WTC11 (cell line): ENCODE data around the gene SLC22A31. TPM values are rescaled to one million over a fixed set of nuclear protein-coding genes. Genes with fewer than 3 reads are reported as not detected.

ENCODE experiments used
- ATAC-seq: fragments of 200-7000 bp; cut with Tn5 transposase; 2 replicates; pipeline ENCODE4 v1.10.0; 2021; ENCODE audit warnings: mild to moderate bottlenecking, moderate library complexity
- CTCF ChIA-PET: fragments of 300-600 bp; sonication (Branson Sonifier 250); formaldehyde crosslinking; loops from one replicate; lab custom pipeline; 2021; ENCODE audit warnings: antibody characterized with exemption; lab: Charles Lee
- POLR2A ChIA-PET: fragments of 350-600 bp; sonication (Branson Sonifier 250); formaldehyde crosslinking; loops from one replicate; lab custom pipeline; 2021; ENCODE audit warnings: antibody characterized with exemption; lab: Charles Lee
- DNase-seq: peaks from one replicate; pipeline ENCODE4 v3.0.0; 2021; ENCODE audit warnings: low spot score
- H3K27ac Mint-ChIP-seq: 2 replicates; pipeline ENCODE4 v1.8.0; 2021; ENCODE audit warnings: mixed read lengths
- H3K27me3 Mint-ChIP-seq: 2 replicates; pipeline ENCODE4 v1.8.0; 2021; ENCODE audit warnings: low read depth, mild to moderate bottlenecking, moderate library complexity, mixed read lengths
- H3K36me3 Mint-ChIP-seq: 2 replicates; pipeline ENCODE4 v1.8.0; 2021; ENCODE audit warnings: mixed read lengths
- H3K4me1 Mint-ChIP-seq: 2 replicates; pipeline ENCODE4 v1.8.0; 2022; ENCODE audit warnings: mixed read lengths
- H3K4me3 Mint-ChIP-seq: 2 replicates; pipeline ENCODE4 v1.8.0; 2021; ENCODE audit warnings: mild to moderate bottlenecking, moderate library complexity, mixed read lengths
- H3K9me3 Mint-ChIP-seq: 2 replicates; pipeline ENCODE4 v1.8.0; 2021; ENCODE audit warnings: mixed read lengths
- ATF2 ChIP-seq: sonication (generic); formaldehyde crosslinking; IDR thresholded peaks from 2 replicates; pipeline ENCODE4 v1.8.1; 2022; ENCODE audit warnings: low read depth, missing genetic modification reagents, borderline replicate concordance
- CREM ChIP-seq: sonication (generic); formaldehyde crosslinking; IDR thresholded peaks from 2 replicates; pipeline ENCODE4 v1.8.1; 2022; ENCODE audit warnings: mild to moderate bottlenecking, missing genetic modification reagents, moderate library complexity
- E2F4 ChIP-seq: sonication (generic); formaldehyde crosslinking; IDR thresholded peaks from 2 replicates; pipeline ENCODE4 v1.8.1; 2022; ENCODE audit warnings: low read depth, mild to moderate bottlenecking, moderate library complexity, missing genetic modification reagents, borderline replicate concordance
- ESRRA ChIP-seq: sonication (generic); formaldehyde crosslinking; IDR thresholded peaks from 2 replicates; pipeline ENCODE4 v1.8.1; 2022; ENCODE audit warnings: mild to moderate bottlenecking, missing genetic modification reagents, borderline replicate concordance
- ETV6 ChIP-seq: sonication (generic); formaldehyde crosslinking; IDR thresholded peaks from 2 replicates; pipeline ENCODE4 v1.8.1; 2022; ENCODE audit warnings: mild to moderate bottlenecking, missing genetic modification reagents
- GABPB1 ChIP-seq: sonication (generic); formaldehyde crosslinking; IDR thresholded peaks from 2 replicates; pipeline ENCODE4 v1.8.1; 2023; ENCODE audit warnings: mild to moderate bottlenecking, missing genetic modification reagents
- HMGXB4 ChIP-seq: sonication (generic); formaldehyde crosslinking; IDR thresholded peaks from 2 replicates; pipeline ENCODE4 v1.8.1; 2023; ENCODE audit warnings: mild to moderate bottlenecking, moderate library complexity, missing genetic modification reagents
- IRF1 ChIP-seq: sonication (generic); formaldehyde crosslinking; IDR thresholded peaks from 2 replicates; pipeline ENCODE4 v1.8.0; 2023; ENCODE audit warnings: missing genetic modification reagents
- JAZF1 ChIP-seq: fragments of 250-450 bp; sonication (Bioruptor Pico); IDR thresholded peaks from 2 replicates; pipeline ENCODE4 v1.9.0; 2021; ENCODE audit warnings: moderate library complexity, mild to moderate bottlenecking, inconsistent platforms
- MYBL2 ChIP-seq: sonication (generic); formaldehyde crosslinking; IDR thresholded peaks from 2 replicates; pipeline ENCODE4 v1.8.1; 2023; ENCODE audit warnings: mild to moderate bottlenecking, moderate library complexity, missing genetic modification reagents
- NFATC4 ChIP-seq: fragments of 250-450 bp; sonication (Bioruptor Pico); IDR thresholded peaks from 2 replicates; pipeline ENCODE4 v1.9.0; 2021; ENCODE audit warnings: mild to moderate bottlenecking
- PRRX2 ChIP-seq: fragments of 250-450 bp; sonication (Bioruptor Pico); IDR thresholded peaks from 2 replicates; pipeline ENCODE4 v1.8.0; 2021; ENCODE audit warnings: mild to moderate bottlenecking
- SP1 ChIP-seq: sonication (generic); formaldehyde crosslinking; conservative IDR thresholded peaks from 2 replicates; pipeline ENCODE4 v1.8.1; 2022; ENCODE audit warnings: missing genetic modification reagents
- STAT6 ChIP-seq: sonication (generic); formaldehyde crosslinking; conservative IDR thresholded peaks from 2 replicates; pipeline ENCODE4 v1.8.1; 2023; ENCODE audit warnings: mild to moderate bottlenecking, low read depth, missing genetic modification reagents, moderate library complexity
- TEAD4 ChIP-seq: sonication (generic); formaldehyde crosslinking; IDR thresholded peaks from 2 replicates; pipeline ENCODE4 v1.8.0; 2022; ENCODE audit warnings: mild to moderate bottlenecking, missing genetic modification reagents
- USF1 ChIP-seq: sonication (generic); formaldehyde crosslinking; IDR thresholded peaks from 2 replicates; pipeline ENCODE4 v1.8.0; 2022; ENCODE audit warnings: mild to moderate bottlenecking, missing genetic modification reagents
- USF2 ChIP-seq: sonication (generic); formaldehyde crosslinking; IDR thresholded peaks from 2 replicates; pipeline ENCODE4 v1.8.1; 2023; ENCODE audit warnings: mild to moderate bottlenecking, missing genetic modification reagents, moderate library complexity
- ZBTB43 ChIP-seq: sonication (generic); formaldehyde crosslinking; IDR thresholded peaks from 2 replicates; pipeline ENCODE4 v1.8.1; 2023; ENCODE audit warnings: mild to moderate bottlenecking, missing genetic modification reagents
- ZNF138 ChIP-seq: sonication (generic); formaldehyde crosslinking; conservative IDR thresholded peaks from 2 replicates; pipeline ENCODE4 v1.8.1; 2022; ENCODE audit warnings: mild to moderate bottlenecking, moderate library complexity, missing genetic modification reagents
- ZNF263 ChIP-seq: sonication (generic); formaldehyde crosslinking; IDR thresholded peaks from 2 replicates; pipeline ENCODE4 v1.8.1; 2022; ENCODE audit warnings: low read depth, mild to moderate bottlenecking, moderate library complexity, missing genetic modification reagents
- ZNF317 ChIP-seq: sonication (generic); formaldehyde crosslinking; IDR thresholded peaks from 2 replicates; pipeline ENCODE4 v1.8.1; 2023; ENCODE audit warnings: low read depth, mild to moderate bottlenecking, moderate library complexity, missing genetic modification reagents, borderline replicate concordance
- ZNF396 ChIP-seq: fragments of 250-450 bp; sonication (Bioruptor Pico); IDR thresholded peaks from 2 replicates; pipeline ENCODE4 v1.8.0; 2021; ENCODE audit warnings: mild to moderate bottlenecking, moderate library complexity, borderline replicate concordance
- ZNF512 ChIP-seq: sonication (generic); formaldehyde crosslinking; IDR thresholded peaks from 2 replicates; pipeline ENCODE4 v1.8.1; 2022; ENCODE audit warnings: missing genetic modification reagents, borderline replicate concordance
- total RNA-seq: library from RNA; stranded (reverse); gene quantifications from 3 replicates; pipeline ENCODE4 v1.2.3, GENCODE V29; 2021

Gene SLC22A31
- total RNA-seq, 1 experiment from 2014 or later: 12.1 TPM

GRCh38 chr16:89246903-89247733, 46.8 kb upstream of the SLC22A31 start (continued):
- peak; percentile 56; the same call in 1 of the 2 replicates for TF ChIP-seq HMGXB4 (CRISPR knock-in tag)
- no peak for TF ChIP-seq ZNF138 (CRISPR knock-in tag)
- peak; percentile 51; the same call in 1 of the 2 replicates for TF ChIP-seq SP1 (CRISPR knock-in tag)
- no peak for TF ChIP-seq STAT6 (CRISPR knock-in tag)
- TF ChIP-seq ZNF317 (CRISPR knock-in tag): no peak
- no peak for TF ChIP-seq PRRX2
- no peak for TF ChIP-seq ZBTB43 (CRISPR knock-in tag)
- TF ChIP-seq ETV6 (CRISPR knock-in tag): no peak
- TF ChIP-seq GABPB1 (CRISPR knock-in tag): peak; percentile 72
- no peak for TF ChIP-seq JAZF1
- TF ChIP-seq USF1 (CRISPR knock-in tag): no peak
- no peak for TF ChIP-seq ZNF512
- TF ChIP-seq ZNF263 (CRISPR knock-in tag): 0 out of 2 replicates have a peak, but pooled peaks have one; percentile 22
- TF ChIP-seq NFATC4: no peak
- TF ChIP-seq ZNF396 (CRISPR knock-in tag): no peak

- Mint-ChIP-seq H3K4me3 (peak overlapping the region; percentile 66), H3K27ac (no peak overlapping the region; the same call in 1 of the 2 replicates), H3K36me3 (peaks cover 8% of the 10 kb centered on the region), H3K27me3 (peaks cover 39% of the 10 kb centered on the region), H3K4me1 (no peaks in the 10 kb centered on the region), H3K9me3 (peaks cover 11% of the 10 kb centered on the region)
- ChIA-PET POLR2A (interaction anchor here (1.1 kb wide), 1 partner anchor 47 kb away, joined by 5 read pairs; no protein-coding TSS in a partner anchor), CTCF (interaction anchor here (1.3 to 1.9 kb wide), 3 partner anchors 11 to 47 kb away, joined by 4 to 17 read pairs (median 6); partner anchors contain the start of gene ZNF778)
- ATAC-seq (no peak), DNase-seq (no peak)
- no peak for TF ChIP-seq USF2 (CRISPR knock-in tag)
- TF ChIP-seq MYBL2 (CRISPR knock-in tag): no peak
- no peak for TF ChIP-seq ESRRA (CRISPR knock-in tag)
- no peak for TF ChIP-seq IRF1
- TF ChIP-seq TEAD4 (CRISPR knock-in tag): no peak
- no peak for TF ChIP-seq E2F4 (CRISPR knock-in tag)
- no peak for TF ChIP-seq ATF2
- TF ChIP-seq CREM (CRISPR knock-in tag): no peak
Measured at GRCh38 chr16:89246383-89246902, 46.1 kb upstream of the SLC22A31 start.
